ENCODE data around the gene UGT1A5. TPM values are rescaled to one million over a fixed set of nuclear protein-coding genes. Genes with fewer than 3 reads are reported as not detected.

UGT1A5 gene
- total and polyA plus RNA-seq, 2 of the 4 experiments (the other 2 are of a cell fraction), result not detected

GRCh38 chr2:233768076-233768475 is 55.4 kb downstream of the UGT1A5 start:
- ATAC-seq (ENCODE audit: low read depth), result no peak
- H2BK15ac ChIP-seq (ENCODE audit: low read depth, low read length), result no peak overlapping the region
- CTCF ChIA-PET, result no interaction called here

More at GRCh38 chr2:233768076-233768475, 55.4 kb downstream of the UGT1A5 start:
- Histone ChIP-seq H3K14ac (replicated peaks; ENCODE audit: low read depth, low read length) (no peak overlapping the region), H2BK5ac (ENCODE audit: low read depth, low read length, poor library complexity, severe bottlenecking) (no peak overlapping the region), H4K91ac (ENCODE audit: insufficient read depth, low read depth, low read length) (no peak overlapping the region), H3K4me1 (ENCODE audit: control insufficient read depth, insufficient read depth, low read length) (peaks cover 12% of the 10 kb centered on the region), H3K56ac (ENCODE audit: extremely low read depth, insufficient read depth, low read length) (no peak overlapping the region), H3K9me1 (ENCODE audit: insufficient read depth, low read length) (0 out of 2 replicates have a peak, but pooled peaks cover 5% of the 10 kb centered on the region), H2AFZ (replicated peaks; ENCODE audit: low read length, poor library complexity) (no peak overlapping the region), H3K4me3 (ENCODE audit: insufficient read depth, low read depth, low read length) (no peak overlapping the region), H3K23ac (ENCODE audit: low read depth, low read length) (no peak overlapping the region), H3K36me3 (ENCODE audit: control insufficient read depth, insufficient read depth, low read length) (no peaks in the 10 kb centered on the region), H2AK9ac (replicated peaks; ENCODE audit: low read depth, low read length, poor library complexity) (no peak overlapping the region), H3K4ac (ENCODE audit: low read depth, low read length) (no peak overlapping the region), H2BK20ac (ENCODE audit: low read depth, low read length) (no peak overlapping the region), H4K5ac (ENCODE audit: low read depth, low read length) (no peak overlapping the region), H4K8ac (ENCODE audit: low read depth in 2 of 2, low read length in 2 of 2) (no peak overlapping the region), H4K20me1 (ENCODE audit: insufficient read depth, low read length) (no peaks in the 10 kb centered on the region), H2BK120ac (ENCODE audit: low read depth, low read length) (no peak overlapping the region), H3K79me1 (ENCODE audit: low read depth in 1 of 2, low read length in 2 of 2) (no peaks in the 10 kb centered on the region), H3K18ac (ENCODE audit: low read depth, low read length) (no peak overlapping the region), H2AK5ac (ENCODE audit: low read depth, low read length) (no peak overlapping the region), H3K4me2 (ENCODE audit: low read depth, low read length) (no peak overlapping the region), H3K9ac (ENCODE audit: low read depth, low read length) (no peak overlapping the region), H3K27me3 (ENCODE audit: control insufficient read depth, insufficient read depth, low read length) (no peaks in the 10 kb centered on the region), H3K9me3 (ENCODE audit: control insufficient read depth, insufficient read depth, low read length) (no peaks in the 10 kb centered on the region), H3K27ac (ENCODE audit: insufficient read depth, low read length) (no peak overlapping the region)
- BruUV-seq (replicated peaks), result no TSS peak
- POLR2A ChIA-PET (ENCODE audit: unreplicated experiment), result no interaction called here
- dilution Hi-C loops (cut with HindIII; ENCODE audit: low sequenced_read_pairs, unreplicated experiment) (no loop called here), intact Hi-C loops (cut with micrococcal nuclease) (no loop called here), in situ Hi-C loops (cut with MboI; ENCODE audit: low sequenced_read_pairs) (no loop called here)
- TF ChIP-seq SMC3 (IDR thresholded peaks at IDR 0.05; ENCODE audit: low read depth, low read length), result no peak
- no peak for TF ChIP-seq BHLHE40 (IDR thresholded peaks at IDR 0.05; ENCODE audit: low read depth, low read length)
- TF ChIP-seq CTCF (conservative IDR thresholded peaks at IDR 0.05; ENCODE audit: low read depth, low read length), result no peak
- no peak for TF ChIP-seq CEBPB (IDR thresholded peaks at IDR 0.05; ENCODE audit: low read depth, low read length)
- no peak for DNase-seq
- 60% methylated on average over 3 of the region's 4 CpGs; no CpG with 5 or more reads in 1 of the 2 experiments for WGBS, 2 experiments (ENCODE audit: extremely low coverage in 2 of 2, insufficient read length in 1 of 2)
